Neural cell (in vitro differentiated cells): ENCODE results near the gene ACE. TPM values are rescaled to one million over a fixed set of nuclear protein-coding genes. Genes with fewer than 3 reads are reported as not detected.

ENCODE experiments used
- H2AFZ ChIP-seq: fragments of 200-600, 300-800 bp; sonication (generic), shearing (Covaris generic); 2 replicates; pipeline ENCODE4 v1.6.0; 2014; ENCODE audit warnings: low read depth, mild to moderate bottlenecking, antibody characterized with exemption, low read length, moderate library complexity
- H3F3A ChIP-seq: fragments of 200-600 bp; shearing (Covaris generic); 2 replicates; pipeline ENCODE4 v1.6.1; 2016; ENCODE audit warnings: mild to moderate bottlenecking, moderate library complexity, mixed read lengths, antibody characterized with exemption, low read length; ENCODE audit not compliant: insufficient read depth, poor library complexity, severe bottlenecking
- H3K27ac ChIP-seq: fragments of 200-600, 300-800 bp; sonication (generic), shearing (Covaris generic); 2 replicates; pipeline ENCODE4 v1.5.1; 2014; ENCODE audit warnings: mild to moderate bottlenecking, low read length, moderate library complexity
- H3K27me3 ChIP-seq: fragments of 300-800, 200-600 bp; sonication (generic), shearing (Covaris generic); 2 replicates; pipeline ENCODE4 v1.6.0; 2014; ENCODE audit warnings: mild to moderate bottlenecking, low read depth, low read length, moderate library complexity; ENCODE audit not compliant: insufficient read depth
- H3K36me3 ChIP-seq: fragments of 300-800, 200-600 bp; sonication (generic), shearing (Covaris generic); 2 replicates; pipeline ENCODE4 v1.5.1; 2014; ENCODE audit warnings: mild to moderate bottlenecking, antibody characterized with exemption, low read length, moderate library complexity; ENCODE audit not compliant: insufficient read depth
- H3K4me2 ChIP-seq: fragments of 300-800, 200-600 bp; sonication (generic), shearing (Covaris generic); 2 replicates; pipeline ENCODE4 v1.6.0; 2014; ENCODE audit warnings: mild to moderate bottlenecking, low read length
- H3K4me3 ChIP-seq: fragments of 300-800, 200-600 bp; sonication (generic), shearing (Covaris generic); 2 replicates; pipeline ENCODE4 v1.5.1; 2014; ENCODE audit warnings: mild to moderate bottlenecking, low read length, moderate library complexity
- H3K79me2 ChIP-seq: fragments of 200-600 bp; shearing (Covaris generic); replicated peaks from 2 replicates; pipeline ENCODE4 v1.6.0; 2014; ENCODE audit warnings: mild to moderate bottlenecking, low read length, moderate library complexity; ENCODE audit not compliant: insufficient read depth
- H3K9ac ChIP-seq: fragments of 300-800, 200-600 bp; sonication (generic), shearing (Covaris generic); 2 replicates; pipeline ENCODE4 v1.6.1; 2016; ENCODE audit warnings: mild to moderate bottlenecking, low read length, mixed read lengths
- H3K9me2 ChIP-seq: fragments of 200-600 bp; shearing (Covaris generic); 2 replicates; pipeline ENCODE4 v1.6.1; 2016; ENCODE audit warnings: mild to moderate bottlenecking, low read length, mixed read lengths; ENCODE audit not compliant: insufficient read depth
- H3K9me3 ChIP-seq: fragments of 200-600, 300-800 bp; sonication (generic), shearing (Covaris generic); 2 replicates; pipeline ENCODE4 v1.6.1; 2016; ENCODE audit warnings: mild to moderate bottlenecking, mixed run types, low read length, moderate library complexity, mixed read lengths
- H4K20me1 ChIP-seq: fragments of 200-600 bp; shearing (Covaris generic); 2 replicates; pipeline ENCODE4 v1.6.1; 2016; ENCODE audit warnings: mild to moderate bottlenecking, mixed run types; ENCODE audit not compliant: insufficient read depth
- CTCF ChIP-seq: fragments of 450-650 bp; IDR thresholded peaks from 2 replicates; pipeline ENCODE4 v1.5.1; 2014; ENCODE audit warnings: antibody characterized with exemption, mild to moderate bottlenecking, moderate library complexity; ENCODE audit not compliant: poor library complexity, severe bottlenecking
- EP300 ChIP-seq: fragments of 450-650 bp; conservative IDR thresholded peaks from 2 replicates; pipeline ENCODE4 v1.6.1; 2014; ENCODE audit warnings: antibody characterized with exemption, mild to moderate bottlenecking, moderate library complexity; ENCODE audit not compliant: poor library complexity, severe bottlenecking
- EZH2 ChIP-seq: fragments of 200-600, 300-800 bp; shearing (Covaris generic), sonication (generic); IDR thresholded peaks from 2 replicates; pipeline ENCODE4 v1.6.1; 2014; ENCODE audit warnings: antibody characterized with exemption, low read length, borderline replicate concordance, mild to moderate bottlenecking; ENCODE audit not compliant: insufficient read depth, poor library complexity, severe bottlenecking
- MXI1 ChIP-seq: fragments of 450-650 bp; conservative IDR thresholded peaks from 2 replicates; pipeline ENCODE4 v1.6.1; 2014; ENCODE audit warnings: antibody characterized with exemption, mild to moderate bottlenecking; ENCODE audit not compliant: poor library complexity, severe bottlenecking
- POLR2AphosphoS5 ChIP-seq: IDR thresholded peaks from 2 replicates; pipeline ENCODE4 v1.6.1; 2012
- RAD21 ChIP-seq: fragments of 450-650 bp; conservative IDR thresholded peaks from 2 replicates; pipeline ENCODE4 v1.6.1; 2014; ENCODE audit warnings: antibody characterized with exemption, mild to moderate bottlenecking, moderate library complexity
- REST ChIP-seq: IDR thresholded peaks from 2 replicates; pipeline ENCODE4 v1.6.1; 2012; ENCODE audit warnings: borderline replicate concordance
- SMC3 ChIP-seq: fragments of 450-650 bp; conservative IDR thresholded peaks from 2 replicates; pipeline ENCODE4 v1.6.1; 2014; ENCODE audit warnings: antibody characterized with exemption, mild to moderate bottlenecking, moderate library complexity; ENCODE audit not compliant: poor library complexity
- TAF1 ChIP-seq: IDR thresholded peaks from 2 replicates; pipeline ENCODE4 v1.6.1; 2012; ENCODE audit warnings: low read depth
- polyA plus RNA-seq: library from polyadenylated mRNA; depleted of rRNA; stranded (reverse); fragments of >200 nt; gene quantifications from 2 replicates; pipeline ENCODE4 v1.2.3, GENCODE V29; 2014

Gene ACE
- polyA plus RNA-seq, 1 donor from 2014 or later = 1.5 TPM

- H3K9me2 ChIP-seq = no peaks in the 10 kb centered on the region
- H4K20me1 ChIP-seq = no peaks in the 10 kb centered on the region
- peaks cover 31% of the 10 kb centered on the region for H3K27me3 ChIP-seq
- H3K27ac ChIP-seq = no peak overlapping the region
- no peaks in the 10 kb centered on the region for H3K79me2 ChIP-seq
- TF ChIP-seq REST = no peak
- peak overlapping the region; percentile 63 for H3K4me3 ChIP-seq
- no peaks in the 10 kb centered on the region for H3K36me3 ChIP-seq
- no peaks in the 10 kb centered on the region for H3K9me3 ChIP-seq
- H2AFZ ChIP-seq = no peak overlapping the region
- no peak overlapping the region for H3K4me2 ChIP-seq
- no peak overlapping the region for H3K9ac ChIP-seq
- H3F3A ChIP-seq = no peaks in the 10 kb centered on the region
Observed at GRCh38 chr17:63537991-63538692, 61.3 kb downstream of the ACE start.

- H3K4me2 ChIP-seq = no peak overlapping the region
- TF ChIP-seq CTCF (no peak), RAD21 (no peak), SMC3 (no peak), EZH2 (no peak), TAF1 (no peak), EP300 (no peak), REST (no peak), POLR2AphosphoS5 (no peak), MXI1 (no peak)
- no peaks in the 10 kb centered on the region for H3K79me2 ChIP-seq
- no peak overlapping the region for H3K27ac ChIP-seq
- peak overlapping the region; percentile 63 for H3K4me3 ChIP-seq
- H4K20me1 ChIP-seq = no peaks in the 10 kb centered on the region
- no peaks in the 10 kb centered on the region for H3F3A ChIP-seq
- no peak overlapping the region for H3K9ac ChIP-seq
- H3K9me2 ChIP-seq = no peaks in the 10 kb centered on the region
- H3K36me3 ChIP-seq = no peaks in the 10 kb centered on the region
- H3K27me3 ChIP-seq = peaks cover 31% of the 10 kb centered on the region
- no peaks in the 10 kb centered on the region for H3K9me3 ChIP-seq
- H2AFZ ChIP-seq = no peak overlapping the region
Observed at GRCh38 chr17:63538693-63539595, 62.1 kb downstream of the ACE start.
